HG03342 (cell line): ENCODE data around the gene SH2D1B.
"Not testable (repeated sequence)": the region's sequence is repeated elsewhere in the genome, so short reads cannot be mapped to it uniquely, and the experiment has no call there.

Experiments
- ATAC-seq: cut with Tn5 transposase; IDR thresholded peaks from one replicate; pipeline ENCODE4 v1.9.1; 2021; ENCODE audit warnings: mild to moderate bottlenecking, moderate library complexity; ENCODE audit not compliant: unreplicated experiment

Gene SH2D1B

GRCh38 chr1:162365284-162366020 lies 46.5 kb downstream of the SH2D1B start:
- no peak for ATAC-seq

DNA sequence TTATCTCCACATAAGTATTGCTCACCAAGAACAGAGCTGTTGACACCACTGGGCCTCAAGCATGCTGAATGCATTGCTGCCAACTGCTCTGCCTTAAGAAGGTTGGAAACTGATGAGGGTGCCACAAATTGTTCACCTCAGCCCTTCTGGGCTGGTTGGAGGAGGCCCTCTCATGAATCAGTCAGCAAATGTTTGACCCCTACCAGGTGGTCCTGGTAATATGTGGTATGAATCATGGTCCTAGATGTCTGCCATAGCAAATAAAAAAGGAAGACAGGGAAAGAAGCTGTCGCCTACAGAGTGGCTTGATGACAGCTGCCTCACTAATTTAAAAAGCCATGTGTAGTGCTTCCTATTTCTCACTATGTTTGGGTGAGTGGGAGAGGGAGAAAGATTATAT lies 47.4 kb downstream of the SH2D1B start:
- no peak for ATAC-seq

GRCh38 chr1:162363823-162364222 lies 48.1 kb downstream of the SH2D1B start:
- ATAC-seq: no peak

DNA sequence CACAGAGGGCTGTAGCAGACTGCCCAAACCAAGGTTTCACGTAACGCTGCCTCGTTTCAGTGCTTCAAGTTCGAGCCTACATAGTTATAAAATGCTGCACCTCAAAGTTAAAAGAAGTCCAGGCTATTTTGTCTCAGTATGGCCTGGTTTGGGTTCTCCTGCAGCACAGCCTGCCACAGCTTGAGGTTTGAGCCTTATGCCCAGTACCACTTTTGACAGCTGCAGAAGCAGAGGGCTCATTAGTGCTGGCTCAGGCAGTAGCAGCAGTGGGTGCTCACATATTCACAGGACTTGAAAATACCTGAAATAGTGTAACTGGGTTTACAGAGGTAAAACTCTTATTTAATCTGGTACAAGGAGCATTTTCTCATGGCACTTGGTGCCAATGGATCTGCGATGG lies 50.6 kb downstream of the SH2D1B start:
- peak; percentile 31 for ATAC-seq

- no peak for ATAC-seq
Measured at GRCh38 chr1:162360874-162361260, 51.1 kb downstream of the SH2D1B start.

GRCh38 chr1:162360237-162360873 lies 51.6 kb downstream of the SH2D1B start:
- ATAC-seq: no peak

GRCh38 chr1:162359523-162360236 lies 52.3 kb downstream of the SH2D1B start:
- no peak for ATAC-seq

DNA sequence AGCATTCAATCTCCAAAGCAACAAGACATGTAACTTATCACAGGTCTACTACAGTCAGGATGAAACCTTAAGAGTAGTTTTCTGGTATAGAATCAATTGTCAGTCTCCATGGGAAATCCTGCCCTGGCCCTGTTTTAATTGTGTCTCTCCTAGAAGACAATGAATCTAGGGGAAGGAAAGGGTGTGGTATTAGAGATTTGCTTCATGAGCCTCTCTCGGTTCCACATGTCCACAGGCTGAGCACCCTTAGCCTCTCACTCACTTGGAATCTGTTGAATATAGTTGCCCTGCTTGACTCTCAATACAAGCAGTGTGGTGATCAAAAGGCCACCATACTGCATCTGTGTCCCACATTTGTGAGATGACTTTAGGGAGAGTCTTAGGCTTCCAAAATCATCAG lies 53.0 kb downstream of the SH2D1B start:
- no peak for ATAC-seq

- no peak for ATAC-seq
Measured at GRCh38 chr1:162357681-162358266, 54.2 kb downstream of the SH2D1B start.

DNA sequence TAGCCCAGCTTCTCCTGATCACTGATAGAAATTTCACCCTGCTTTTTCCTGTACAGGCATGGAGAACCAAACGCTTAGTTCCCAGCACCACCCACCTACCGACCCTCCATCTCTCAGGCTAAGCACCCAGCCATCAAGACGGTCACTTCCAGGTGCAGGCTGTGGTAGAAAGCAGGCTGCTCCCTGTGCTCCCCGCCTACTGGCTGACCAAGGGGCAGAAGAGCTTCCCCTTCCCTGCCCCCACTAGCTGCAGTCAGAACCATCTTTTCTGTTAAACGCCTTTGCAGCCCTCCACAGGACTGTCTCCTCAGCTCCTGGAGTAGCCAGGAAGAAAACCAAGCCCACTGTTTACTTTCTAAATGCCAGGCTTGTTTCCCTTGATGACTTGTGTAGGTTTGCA lies 58.2 kb downstream of the SH2D1B start:
- no peak for ATAC-seq

GRCh38 chr1:162353078-162353477 lies 58.9 kb downstream of the SH2D1B start:
- no peak for ATAC-seq

- ATAC-seq: not testable (repeated sequence)
Measured at GRCh38 chr1:162351874-162352273, 60.1 kb downstream of the SH2D1B start.

DNA sequence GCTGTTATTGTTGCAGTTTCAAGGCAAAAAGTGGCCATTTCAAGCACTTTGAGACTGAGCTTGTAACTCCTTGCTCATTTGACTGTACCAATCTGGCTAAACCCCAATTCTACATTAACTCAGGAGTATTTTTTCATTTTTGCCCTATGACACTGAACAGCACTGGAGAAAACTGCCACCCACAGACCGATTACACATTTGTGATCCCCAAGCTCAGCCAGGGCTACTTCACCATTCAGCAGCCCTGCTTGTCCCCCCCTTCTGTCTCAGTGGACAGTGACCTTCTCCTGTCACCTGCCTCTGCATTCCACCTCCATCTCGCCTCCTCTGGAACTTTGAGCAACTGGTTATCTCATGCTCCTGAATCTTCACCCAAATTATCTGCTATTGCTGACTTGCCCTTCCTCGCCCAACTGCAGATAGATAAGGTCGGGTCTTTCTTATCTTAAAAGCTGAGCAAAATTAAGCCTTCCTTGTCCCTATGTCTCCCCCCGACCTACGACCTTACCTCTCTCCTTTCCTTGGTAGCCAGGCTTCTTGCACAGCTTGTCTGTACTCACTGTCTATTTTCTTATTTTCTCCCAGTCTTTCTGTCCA lies 60.6 kb downstream of the SH2D1B start:
- ATAC-seq: no peak

- no peak for ATAC-seq
Measured at GRCh38 chr1:162349635-162350330, 62.2 kb downstream of the SH2D1B start.

- no peak for ATAC-seq
Measured at GRCh38 chr1:162347281-162347680, 64.7 kb downstream of the SH2D1B start.
